ENCODE measurements around the gene ATP5MG. TPM values are rescaled to one million over a fixed set of nuclear protein-coding genes. Genes with fewer than 3 reads are reported as not detected.
"Not testable (repeated sequence)": the region's sequence is repeated elsewhere in the genome, so short reads cannot be mapped to it uniquely, and the experiment has no call there.

Gene ATP5MG
- total RNA-seq, 2 donors from 2014 or later: 183 to 184 TPM

GRCh38 chr11:118416900-118417299 lies 15.5 kb downstream of the ATP5MG start:
- H3K36me3 Mint-ChIP-seq (ENCODE audit: low read depth); DNase-seq; H3K9me3 ChIP-seq (ENCODE audit: control insufficient read depth, low read length, poor library complexity, severe bottlenecking); H3K27me3 Mint-ChIP-seq; H3K4me3 Mint-ChIP-seq; H3K4me1 Mint-ChIP-seq; H3K27ac Mint-ChIP-seq; ATAC-seq: not testable (repeated sequence)

- H3K9me3 ChIP-seq (ENCODE audit: control insufficient read depth, low read length, poor library complexity, severe bottlenecking): no peaks in the 10 kb centered on the region
- Mint-ChIP-seq H3K27me3 (no peaks in the 10 kb centered on the region), H3K4me3 (no peak overlapping the region), H3K36me3 (ENCODE audit: low read depth) (peaks cover 8% of the 10 kb centered on the region), H3K4me1 (peaks cover 6% of the 10 kb centered on the region), H3K27ac (no peak overlapping the region)
- no peak for DNase-seq
- ATAC-seq: no peak
These were observed 16.4 kb downstream of the ATP5MG start for GRCh38 chr11:118417801-118418200.

GRCh38 chr11:118418766-118419165 lies 17.4 kb downstream of the ATP5MG start:
- ATAC-seq (no peak), DNase-seq (no peak)
- Mint-ChIP-seq H3K4me1 (peaks cover 6% of the 10 kb centered on the region), H3K27ac (no peak overlapping the region), H3K4me3 (no peak overlapping the region), H3K36me3 (ENCODE audit: low read depth) (peaks cover 6% of the 10 kb centered on the region), H3K27me3 (no peaks in the 10 kb centered on the region)
- H3K9me3 ChIP-seq (ENCODE audit: control insufficient read depth, low read length, poor library complexity, severe bottlenecking): no peaks in the 10 kb centered on the region

GRCh38 chr11:118427707-118428106 lies 26.3 kb downstream of the ATP5MG start:
- H3K9me3 ChIP-seq (ENCODE audit: control insufficient read depth, low read length, poor library complexity, severe bottlenecking): no peaks in the 10 kb centered on the region
- peak overlapping the region; percentile 83 for H3K27ac Mint-ChIP-seq
- H3K4me1 Mint-ChIP-seq: peaks cover 13% of the 10 kb centered on the region

GRCh38 chr11:118430956-118431355 lies 29.6 kb downstream of the ATP5MG start:
- Mint-ChIP-seq H3K27ac (no peak overlapping the region), H3K4me1 (peaks cover 23% of the 10 kb centered on the region), H3K36me3 (ENCODE audit: low read depth) (peaks cover 3% of the 10 kb centered on the region), H3K27me3 (no peaks in the 10 kb centered on the region), H3K4me3 (no peak overlapping the region)
- DNase-seq: no peak
- no peak for ATAC-seq
- H3K9me3 ChIP-seq (ENCODE audit: control insufficient read depth, low read length, poor library complexity, severe bottlenecking): no peaks in the 10 kb centered on the region

More at GRCh38 chr11:118427707-118428106, 26.3 kb downstream of the ATP5MG start:
- Mint-ChIP-seq H3K36me3 (ENCODE audit: low read depth) (peaks cover 6% of the 10 kb centered on the region), H3K4me3 (no peak overlapping the region), H3K27me3 (no peaks in the 10 kb centered on the region)
- no peak for ATAC-seq
- no peak for DNase-seq

GRCh38 chr11:118434123-118434552 lies 32.7 kb downstream of the ATP5MG start:
- ATAC-seq: no peak

DNA sequence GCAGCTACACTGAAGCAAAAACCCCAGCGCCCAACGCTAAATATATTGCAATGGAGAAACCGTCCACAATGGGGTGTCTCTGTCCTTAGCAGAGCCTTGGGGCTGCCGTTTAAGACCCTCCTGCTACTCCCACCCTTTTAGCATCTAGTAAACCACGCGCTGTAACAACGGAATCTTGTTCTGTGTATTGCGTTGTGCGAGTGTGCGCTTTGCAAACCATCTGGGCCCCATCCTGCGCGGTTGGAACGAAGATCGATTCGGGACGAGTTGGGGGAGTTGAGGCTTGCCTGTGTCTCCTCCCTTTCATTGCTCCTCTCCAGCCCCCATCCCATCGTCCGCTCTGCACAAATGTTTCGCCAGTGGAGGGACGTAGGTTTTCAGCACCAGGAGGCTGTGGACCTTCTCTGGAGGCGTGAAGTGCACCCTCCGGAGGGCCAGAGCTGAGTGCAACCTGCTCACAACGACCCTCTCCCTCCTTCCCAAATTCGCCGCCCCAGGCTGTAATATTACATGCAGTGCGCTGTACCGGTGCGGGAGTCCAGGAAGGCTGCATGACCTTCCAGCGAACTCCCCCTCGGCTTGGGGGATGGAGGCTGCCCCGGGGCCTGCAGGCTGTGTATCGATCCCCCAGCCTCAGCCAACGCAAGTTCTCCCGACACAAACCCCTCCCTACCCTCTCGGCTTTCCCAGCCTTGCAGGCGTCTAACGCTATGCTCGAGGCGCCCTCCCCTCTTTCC lies 33.3 kb downstream of the ATP5MG start:
- H3K27me3 Mint-ChIP-seq: no peaks in the 10 kb centered on the region
- DNase-seq: peak; percentile 20 to 26 (median 22)
- peak overlapping the region; percentile 95 for H3K27ac Mint-ChIP-seq
- peak; percentile 26 for ATAC-seq
- no peaks in the 10 kb centered on the region for H3K9me3 ChIP-seq (ENCODE audit: control insufficient read depth, low read length, poor library complexity, severe bottlenecking)
- peak overlapping the region; percentile 98 for H3K4me3 Mint-ChIP-seq
- H3K4me1 Mint-ChIP-seq: peaks cover 35% of the 10 kb centered on the region
- H3K36me3 Mint-ChIP-seq (ENCODE audit: low read depth): no peaks in the 10 kb centered on the region

More at GRCh38 chr11:118434123-118434552, 32.7 kb downstream of the ATP5MG start:
- no peak for DNase-seq
- H3K27me3 Mint-ChIP-seq: no peaks in the 10 kb centered on the region
- peaks cover 32% of the 10 kb centered on the region for H3K4me1 Mint-ChIP-seq
- H3K4me3 Mint-ChIP-seq: peak overlapping the region; percentile 98
- H3K36me3 Mint-ChIP-seq (ENCODE audit: low read depth): no peaks in the 10 kb centered on the region
- H3K27ac Mint-ChIP-seq: peak overlapping the region; percentile 95
- H3K9me3 ChIP-seq (ENCODE audit: control insufficient read depth, low read length, poor library complexity, severe bottlenecking): no peaks in the 10 kb centered on the region

DNA sequence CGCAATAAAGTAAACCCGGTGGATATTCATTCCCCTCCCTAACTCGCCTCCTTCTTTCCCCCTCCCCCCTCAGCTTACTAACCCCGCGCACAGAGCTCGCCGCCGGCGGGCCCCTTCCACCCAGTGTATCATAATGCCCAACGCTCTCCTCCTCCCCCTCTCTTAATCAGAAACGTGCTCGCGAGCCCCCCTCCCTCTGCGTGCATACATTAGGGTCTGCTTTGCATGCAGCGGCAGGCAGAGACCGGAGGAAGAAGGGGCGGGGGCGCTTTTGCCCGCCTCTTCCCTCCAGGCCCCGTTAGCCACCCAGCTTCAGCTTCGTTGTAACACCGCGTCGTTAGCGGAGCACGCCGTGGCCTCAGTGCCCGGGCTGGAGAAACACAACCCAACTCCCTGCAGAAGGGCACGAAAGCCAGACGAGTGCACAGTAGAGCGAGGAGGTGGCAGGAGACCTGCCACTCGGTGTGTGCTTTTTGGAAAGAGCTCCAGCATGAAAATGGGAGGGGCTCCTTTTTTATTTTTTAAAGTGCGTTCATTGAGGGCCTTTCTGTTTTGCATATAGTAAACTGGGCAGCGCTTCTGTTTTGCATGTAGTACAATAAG lies 34.0 kb downstream of the ATP5MG start:
- H3K27me3 Mint-ChIP-seq: no peaks in the 10 kb centered on the region
- peak; percentile 34 to 59 (median 54) for DNase-seq
- H3K36me3 Mint-ChIP-seq (ENCODE audit: low read depth): no peaks in the 10 kb centered on the region
- H3K9me3 ChIP-seq (ENCODE audit: control insufficient read depth, low read length, poor library complexity, severe bottlenecking): no peaks in the 10 kb centered on the region
- peak overlapping the region; percentile 98 for H3K4me3 Mint-ChIP-seq
- H3K4me1 Mint-ChIP-seq: peaks cover 41% of the 10 kb centered on the region
- ATAC-seq: peak; percentile 5
- peak overlapping the region; percentile 95 for H3K27ac Mint-ChIP-seq

DNA sequence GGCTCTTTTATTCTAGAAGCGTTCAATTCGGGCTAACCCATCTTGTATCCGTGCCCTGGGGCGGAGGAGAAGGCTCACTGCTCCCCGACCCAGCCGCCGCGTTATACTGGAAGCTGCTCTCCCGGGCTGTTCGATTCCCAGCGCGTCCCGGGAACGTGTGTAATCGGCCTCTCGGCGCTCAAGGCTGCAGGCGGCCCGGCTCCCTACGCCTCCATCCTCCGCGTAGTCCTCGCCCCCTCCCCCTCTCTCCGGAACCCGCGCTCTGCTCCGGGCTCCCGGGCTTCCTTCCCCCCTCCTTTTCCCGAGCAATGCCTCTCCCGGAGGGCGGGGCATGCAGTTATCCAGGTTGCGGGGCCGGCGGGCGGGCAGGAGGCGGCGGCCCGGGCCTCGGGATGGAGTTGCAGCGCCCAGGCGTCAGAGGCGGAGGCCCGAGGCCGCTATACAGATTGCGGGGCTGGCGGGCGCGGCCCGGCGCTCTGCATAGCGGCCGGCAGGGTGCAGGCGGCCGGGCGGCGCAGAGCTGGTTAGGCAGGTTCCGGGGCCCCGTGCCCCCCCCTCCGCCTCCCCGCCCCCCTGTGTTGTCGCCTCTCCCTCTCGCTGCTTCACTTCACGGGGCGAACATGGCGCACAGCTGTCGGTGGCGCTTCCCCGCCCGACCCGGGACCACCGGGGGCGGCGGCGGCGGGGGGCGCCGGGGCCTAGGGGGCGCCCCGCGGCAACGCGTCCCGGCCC lies 34.7 kb downstream of the ATP5MG start, which contains the start of gene KMT2A:
Gene KMT2A (plus strand): TSS at position 600 of the 732 bp plus-strand sequence. CDS start 21 bp downstream, at position 621.
- no peaks in the 10 kb centered on the region for H3K27me3 Mint-ChIP-seq
- H3K4me3 Mint-ChIP-seq: peak within 1 kb of the TSS; percentile 98
- peak; percentile 89 to 96 (median 91) for DNase-seq
- ATAC-seq: peak; percentile 75
- H3K4me1 Mint-ChIP-seq: peaks cover 46% of the 10 kb centered on the region
- no peaks in the 10 kb centered on the region for H3K36me3 Mint-ChIP-seq (ENCODE audit: low read depth)
- no peaks in the 10 kb centered on the region for H3K9me3 ChIP-seq (ENCODE audit: control insufficient read depth, low read length, poor library complexity, severe bottlenecking)
- H3K27ac Mint-ChIP-seq: peak within 1 kb of the TSS; percentile 96

GRCh38 chr11:118436639-118437207 lies 35.3 kb downstream of the ATP5MG start:
- H3K27ac Mint-ChIP-seq: peak overlapping the region; percentile 96
- DNase-seq: peak; percentile 41 to 71 (median 64)
- peak overlapping the region; percentile 98 for H3K4me3 Mint-ChIP-seq
- ATAC-seq: peak; percentile 37
- no peaks in the 10 kb centered on the region for H3K27me3 Mint-ChIP-seq
- peaks cover 50% of the 10 kb centered on the region for H3K4me1 Mint-ChIP-seq
- H3K36me3 Mint-ChIP-seq (ENCODE audit: low read depth): no peaks in the 10 kb centered on the region
- H3K9me3 ChIP-seq (ENCODE audit: control insufficient read depth, low read length, poor library complexity, severe bottlenecking): no peaks in the 10 kb centered on the region

GRCh38 chr11:118437208-118438125 lies 36.1 kb downstream of the ATP5MG start:
- H3K27ac Mint-ChIP-seq: peak overlapping the region; percentile 96
- H3K9me3 ChIP-seq (ENCODE audit: control insufficient read depth, low read length, poor library complexity, severe bottlenecking): no peaks in the 10 kb centered on the region
- peak overlapping the region; percentile 98 for H3K4me3 Mint-ChIP-seq
- H3K4me1 Mint-ChIP-seq: peaks cover 57% of the 10 kb centered on the region
- ATAC-seq (no peak), DNase-seq (peak; percentile 21 to 56 (median 43))
- no peaks in the 10 kb centered on the region for H3K27me3 Mint-ChIP-seq
- no peaks in the 10 kb centered on the region for H3K36me3 Mint-ChIP-seq (ENCODE audit: low read depth)

GRCh38 chr11:118438314-118438931 lies 37.0 kb downstream of the ATP5MG start:
- H3K4me1 Mint-ChIP-seq: peaks cover 65% of the 10 kb centered on the region
- no peaks in the 10 kb centered on the region for H3K36me3 Mint-ChIP-seq (ENCODE audit: low read depth)
- no peaks in the 10 kb centered on the region for H3K9me3 ChIP-seq (ENCODE audit: control insufficient read depth, low read length, poor library complexity, severe bottlenecking)
- DNase-seq (peak; percentile 28 to 46 (median 41)), ATAC-seq (peak; percentile 39)
- H3K4me3 Mint-ChIP-seq: peak overlapping the region; percentile 98
- H3K27me3 Mint-ChIP-seq: no peaks in the 10 kb centered on the region
- H3K27ac Mint-ChIP-seq: peak overlapping the region; percentile 96
